HG03558 (cell line): ENCODE results near the gene CCND1.

Experiments used
- ATAC-seq: cut with Tn5 transposase; IDR thresholded peaks from one replicate; pipeline ENCODE4 v1.9.1; 2021; ENCODE audit warnings: moderate number of reproducible peaks; ENCODE audit not compliant: unreplicated experiment; ENCODE audit errors: extremely low read depth

The CCND1 gene

DNA sequence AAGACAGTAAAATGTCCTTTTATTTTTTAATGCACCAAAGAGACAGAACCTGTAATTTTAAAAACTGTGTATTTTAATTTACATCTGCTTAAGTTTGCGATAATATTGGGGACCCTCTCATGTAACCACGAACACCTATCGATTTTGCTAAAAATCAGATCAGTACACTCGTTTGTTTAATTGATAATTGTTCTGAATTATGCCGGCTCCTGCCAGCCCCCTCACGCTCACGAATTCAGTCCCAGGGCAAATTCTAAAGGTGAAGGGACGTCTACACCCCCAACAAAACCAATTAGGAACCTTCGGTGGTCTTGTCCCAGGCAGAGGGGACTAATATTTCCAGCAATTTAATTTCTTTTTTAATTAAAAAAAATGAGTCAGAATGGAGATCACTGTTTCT, 1.1 kb upstream of the CCND1 start:
- ATAC-seq = no peak

DNA sequence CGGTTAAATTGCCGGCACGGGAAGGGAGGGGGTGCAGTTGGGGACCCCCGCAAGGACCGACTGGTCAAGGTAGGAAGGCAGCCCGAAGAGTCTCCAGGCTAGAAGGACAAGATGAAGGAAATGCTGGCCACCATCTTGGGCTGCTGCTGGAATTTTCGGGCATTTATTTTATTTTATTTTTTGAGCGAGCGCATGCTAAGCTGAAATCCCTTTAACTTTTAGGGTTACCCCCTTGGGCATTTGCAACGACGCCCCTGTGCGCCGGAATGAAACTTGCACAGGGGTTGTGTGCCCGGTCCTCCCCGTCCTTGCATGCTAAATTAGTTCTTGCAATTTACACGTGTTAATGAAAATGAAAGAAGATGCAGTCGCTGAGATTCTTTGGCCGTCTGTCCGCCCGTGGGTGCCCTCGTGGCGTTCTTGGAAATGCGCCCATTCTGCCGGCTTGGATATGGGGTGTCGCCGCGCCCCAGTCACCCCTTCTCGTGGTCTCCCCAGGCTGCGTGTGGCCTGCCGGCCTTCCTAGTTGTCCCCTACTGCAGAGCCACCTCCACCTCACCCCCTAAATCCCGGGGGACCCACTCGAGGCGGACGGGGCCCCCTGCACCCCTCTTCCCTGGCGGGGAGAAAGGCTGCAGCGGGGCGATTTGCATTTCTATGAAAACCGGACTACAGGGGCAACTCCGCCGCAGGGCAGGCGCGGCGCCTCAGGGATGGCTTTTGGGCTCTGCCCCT, 529 bp upstream of the CCND1 start:
- no peak for ATAC-seq

DNA sequence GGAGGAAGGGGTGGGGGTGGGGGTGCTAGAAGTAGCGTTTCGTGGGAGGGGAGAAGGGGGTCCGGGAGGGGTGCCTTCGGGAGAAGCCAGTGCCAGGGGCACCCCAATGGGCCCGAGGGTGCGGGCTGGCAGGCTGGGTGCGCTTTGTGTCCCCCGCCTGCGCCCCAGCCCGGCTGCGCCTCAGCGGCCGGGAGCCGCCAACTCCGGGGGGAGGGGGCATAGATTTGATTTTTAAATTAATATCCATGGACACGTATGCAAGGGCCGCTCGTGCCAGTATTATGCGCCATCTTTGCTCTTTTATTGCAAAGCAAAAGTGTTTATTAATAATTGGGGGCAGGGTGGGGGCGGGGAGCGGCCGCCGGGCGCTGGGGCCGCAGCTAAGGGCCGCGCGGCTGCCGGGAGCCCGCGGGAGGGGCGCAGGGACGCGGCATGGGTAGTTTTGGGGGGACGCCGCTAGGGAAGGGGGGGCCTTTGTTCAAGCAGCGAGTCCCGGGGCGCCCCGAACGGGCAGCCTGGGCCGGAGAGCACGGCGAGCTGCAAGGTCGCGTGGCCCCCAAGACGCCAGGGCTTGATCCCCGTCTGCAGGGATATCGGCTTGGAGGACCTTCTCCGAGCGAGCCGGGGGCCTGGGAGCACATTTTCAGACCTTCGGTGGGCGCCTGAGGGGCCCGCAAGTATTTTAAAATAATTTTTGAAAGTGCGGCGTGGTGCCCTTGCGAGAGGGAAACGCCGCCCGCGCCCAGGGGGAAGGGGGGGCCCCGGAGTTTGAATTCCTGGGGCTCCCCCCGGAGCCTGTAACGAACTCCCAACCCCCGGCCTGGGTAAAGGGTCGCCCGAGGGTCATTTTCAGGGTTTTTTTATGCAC, 959 bp downstream of the CCND1 start:
- no peak for ATAC-seq

DNA sequence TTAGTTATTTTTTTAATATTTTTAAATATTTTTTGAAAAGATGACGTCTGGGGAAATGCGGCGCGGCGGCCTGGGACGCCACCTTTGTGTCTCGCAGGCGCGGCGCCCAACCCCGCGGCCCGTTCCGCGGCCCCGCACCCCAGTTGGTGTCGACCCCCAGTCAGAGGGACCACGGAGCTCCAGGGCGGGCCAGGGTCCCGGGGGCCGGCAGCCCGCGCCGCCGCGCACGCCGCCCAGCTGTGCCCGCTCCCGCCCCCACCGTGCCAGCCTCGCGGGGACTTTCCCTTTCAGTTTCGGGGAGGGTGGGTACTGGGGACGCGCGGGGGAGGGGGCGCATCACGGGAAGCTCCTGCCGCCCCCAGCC, 1.6 kb downstream of the CCND1 start:
- ATAC-seq = no peak

DNA sequence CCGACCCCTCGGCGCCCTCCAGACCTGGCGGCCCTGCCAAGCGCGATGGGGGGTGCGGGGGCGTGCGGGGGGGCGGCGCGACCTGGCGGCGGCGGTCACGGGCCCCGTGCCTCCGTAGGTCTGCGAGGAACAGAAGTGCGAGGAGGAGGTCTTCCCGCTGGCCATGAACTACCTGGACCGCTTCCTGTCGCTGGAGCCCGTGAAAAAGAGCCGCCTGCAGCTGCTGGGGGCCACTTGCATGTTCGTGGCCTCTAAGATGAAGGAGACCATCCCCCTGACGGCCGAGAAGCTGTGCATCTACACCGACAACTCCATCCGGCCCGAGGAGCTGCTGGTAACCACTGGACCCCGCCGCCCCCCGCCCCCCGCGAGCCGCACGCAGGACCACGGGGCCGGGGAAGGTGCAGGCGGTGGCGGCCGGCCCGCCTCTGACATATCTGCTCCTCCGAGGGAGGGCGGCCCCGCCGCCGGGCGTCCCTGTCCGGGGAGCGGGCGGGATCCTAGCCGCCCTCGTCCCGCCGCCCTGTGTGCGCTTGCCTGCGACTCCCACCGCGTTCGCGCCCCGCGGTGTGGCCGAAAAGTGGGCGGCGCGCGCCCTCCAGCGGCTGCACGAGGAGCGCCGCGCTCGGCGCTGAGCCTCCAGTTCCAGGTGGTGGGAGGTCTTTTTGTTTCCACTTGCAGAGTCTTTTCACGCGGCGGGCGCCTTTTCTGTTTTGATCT, 2.1 kb downstream of the CCND1 start:
- no peak for ATAC-seq

DNA sequence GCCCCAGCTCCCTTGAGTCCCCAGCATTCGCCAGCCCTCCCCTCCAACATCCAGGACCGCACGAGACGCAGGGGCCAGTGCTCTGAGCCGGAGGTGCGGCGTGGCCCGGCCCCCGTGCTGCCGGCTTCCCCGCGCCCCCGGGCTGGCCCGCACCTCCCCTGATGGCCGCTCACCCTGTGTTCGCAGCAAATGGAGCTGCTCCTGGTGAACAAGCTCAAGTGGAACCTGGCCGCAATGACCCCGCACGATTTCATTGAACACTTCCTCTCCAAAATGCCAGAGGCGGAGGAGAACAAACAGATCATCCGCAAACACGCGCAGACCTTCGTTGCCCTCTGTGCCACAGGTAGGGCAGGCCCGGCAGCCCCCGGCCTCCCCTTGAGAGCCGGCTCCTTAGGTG, 2.7 kb downstream of the CCND1 start:
- ATAC-seq = no peak

DNA sequence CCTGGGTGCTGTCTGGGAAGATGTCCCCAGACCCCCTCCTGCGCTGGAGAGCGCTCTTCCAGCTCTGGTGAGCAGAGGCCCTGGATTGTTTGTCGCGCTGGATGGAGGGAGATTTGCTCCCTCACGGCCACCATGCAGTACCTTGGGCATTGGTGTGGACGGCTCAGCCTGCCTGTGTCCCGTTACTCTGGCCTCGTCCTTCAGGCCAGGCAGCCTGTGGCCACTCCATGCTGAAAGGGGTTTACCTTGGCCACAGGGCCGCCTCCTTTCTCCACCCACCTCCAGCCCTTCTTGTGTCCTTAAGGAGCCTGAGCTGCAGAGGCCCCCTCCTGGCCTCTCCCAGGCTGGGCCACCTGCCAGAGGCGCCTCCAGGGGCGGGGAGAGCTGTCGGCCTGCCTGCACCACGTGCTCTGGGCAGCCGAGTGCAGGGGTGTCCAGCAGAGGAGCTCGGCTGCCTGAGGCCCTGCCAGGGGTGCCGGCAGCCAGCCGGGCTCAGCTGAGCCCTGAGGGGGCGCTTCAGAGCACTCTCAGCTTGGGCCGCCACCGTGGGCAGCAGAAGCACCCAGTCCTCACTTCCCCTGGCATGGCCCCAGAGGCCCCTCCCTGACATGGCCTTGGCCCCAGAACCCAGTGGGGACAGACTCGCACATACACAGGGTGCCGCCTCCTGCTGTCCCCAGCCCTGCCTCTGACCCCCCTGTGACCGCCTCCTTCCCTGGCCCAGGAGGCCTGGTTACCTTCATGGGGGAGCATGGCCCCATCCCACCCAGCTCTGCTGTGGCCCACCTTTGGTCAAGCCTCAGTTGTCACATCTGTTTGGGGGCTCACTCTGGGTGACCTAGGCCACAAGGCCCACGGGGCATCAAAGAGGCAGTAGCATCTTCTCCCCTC, 3.4 kb downstream of the CCND1 start:
- ATAC-seq = no peak

DNA sequence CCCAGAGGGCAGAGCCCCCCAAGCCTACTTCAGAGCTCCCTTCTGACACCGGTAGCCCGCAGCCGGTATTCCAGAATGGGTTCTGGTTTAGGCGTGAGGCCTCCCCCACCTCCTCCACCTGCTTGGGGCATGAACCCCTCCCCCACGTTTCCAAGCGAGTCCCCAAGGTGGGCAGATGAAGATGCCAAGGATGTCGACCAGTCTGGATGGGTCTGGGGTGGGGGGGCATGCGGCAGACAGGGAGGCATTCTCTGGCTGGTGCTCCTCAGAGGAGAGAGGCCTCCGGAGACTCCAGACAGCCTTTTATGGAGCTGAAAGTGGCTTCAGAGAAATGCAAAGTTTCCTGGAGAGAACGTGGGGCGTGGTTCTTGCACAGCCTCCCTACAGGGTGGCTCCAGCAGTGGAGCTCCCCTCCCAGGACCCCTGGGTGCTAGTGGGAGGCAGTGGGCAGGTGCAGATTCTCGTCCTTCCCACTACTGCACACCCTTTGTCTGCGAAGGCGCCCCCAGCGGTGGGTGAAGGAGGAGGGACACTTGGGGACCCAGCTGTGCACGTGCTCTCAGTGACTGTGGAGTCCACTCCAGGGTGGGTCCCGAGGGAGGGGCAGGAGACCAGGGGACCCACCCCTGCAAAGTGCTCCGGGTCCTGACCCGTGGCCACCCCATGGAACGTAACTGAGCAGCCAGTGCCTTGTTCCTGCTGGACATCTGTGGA, 4.2 kb downstream of the CCND1 start:
- no peak for ATAC-seq

DNA sequence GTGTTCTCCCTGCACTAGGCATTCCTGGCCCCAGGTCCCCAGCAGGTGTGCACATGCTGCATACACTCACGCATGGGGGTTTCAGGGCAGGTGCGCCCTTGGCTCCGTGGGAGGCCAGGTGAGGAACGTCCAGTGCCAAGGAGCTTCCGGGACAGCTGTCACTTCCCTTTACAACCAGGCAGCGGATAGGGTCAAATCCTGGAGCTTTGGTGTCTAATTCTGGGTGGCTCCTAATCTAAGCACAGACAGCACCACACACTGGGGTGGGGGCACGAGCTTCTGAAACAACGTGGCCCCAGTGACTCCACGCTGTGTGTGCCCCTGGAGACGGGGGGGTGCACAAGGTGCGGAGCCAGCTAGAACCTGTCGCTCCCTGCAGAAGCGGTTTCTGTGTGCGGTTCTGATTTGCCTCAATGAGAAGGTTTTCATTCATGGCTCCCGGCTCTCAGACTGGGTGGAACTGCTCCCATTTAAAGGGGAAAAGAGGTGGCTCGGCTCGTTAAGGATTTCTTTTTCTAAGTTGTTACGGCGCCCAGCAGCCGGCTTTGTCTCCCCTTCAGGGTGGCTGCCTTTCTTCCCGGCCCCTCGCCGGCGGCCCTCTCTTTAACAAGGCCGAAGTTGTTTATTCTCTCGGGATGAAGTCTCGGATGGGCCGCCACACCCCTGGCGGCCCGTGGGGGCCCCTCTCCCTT, 5.0 kb downstream of the CCND1 start:
- no peak for ATAC-seq

DNA sequence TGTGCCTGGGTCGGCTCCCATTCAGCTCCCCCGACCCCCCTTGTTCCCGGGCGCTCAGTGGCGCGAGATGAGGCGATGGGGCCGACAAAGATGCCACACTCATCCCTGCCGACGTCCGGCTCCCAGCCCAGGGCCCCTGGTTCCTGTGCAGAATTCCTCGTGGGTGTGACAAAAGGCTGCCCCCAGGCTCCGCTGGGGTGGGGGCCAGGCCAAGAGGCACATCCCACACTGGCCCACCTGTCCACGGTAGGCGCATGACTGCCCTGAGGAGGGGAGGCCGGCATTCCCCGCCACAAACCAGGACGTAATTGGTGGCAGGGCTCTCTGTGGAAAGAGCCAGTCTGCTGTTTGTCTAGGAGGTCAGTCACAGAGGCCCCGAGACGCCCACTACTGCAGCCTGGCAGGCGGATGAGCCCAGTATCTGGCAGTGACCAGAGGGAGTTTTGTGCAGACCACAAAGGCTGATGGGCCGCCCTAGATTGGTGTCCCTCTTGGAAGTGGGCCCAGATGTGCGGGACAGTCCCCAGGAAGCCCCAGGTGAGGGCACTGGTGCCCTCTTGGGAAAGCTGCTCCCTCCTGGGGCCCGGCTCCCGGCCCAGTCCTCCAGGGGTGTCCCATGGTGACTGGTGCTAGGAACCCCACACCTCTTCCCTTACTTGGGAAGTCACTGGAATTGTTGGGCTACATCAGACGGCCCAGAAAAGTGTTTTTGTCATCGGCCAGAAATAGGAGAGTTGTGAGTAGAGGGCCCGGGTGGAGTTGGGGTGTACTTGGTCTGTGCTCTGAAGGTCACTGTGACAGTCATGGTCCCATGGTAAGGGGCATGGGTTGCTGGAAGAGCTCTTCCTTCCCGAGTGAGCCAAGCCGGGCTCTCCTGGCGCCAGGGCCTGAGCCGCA, 5.8 kb downstream of the CCND1 start:
- no peak for ATAC-seq

DNA sequence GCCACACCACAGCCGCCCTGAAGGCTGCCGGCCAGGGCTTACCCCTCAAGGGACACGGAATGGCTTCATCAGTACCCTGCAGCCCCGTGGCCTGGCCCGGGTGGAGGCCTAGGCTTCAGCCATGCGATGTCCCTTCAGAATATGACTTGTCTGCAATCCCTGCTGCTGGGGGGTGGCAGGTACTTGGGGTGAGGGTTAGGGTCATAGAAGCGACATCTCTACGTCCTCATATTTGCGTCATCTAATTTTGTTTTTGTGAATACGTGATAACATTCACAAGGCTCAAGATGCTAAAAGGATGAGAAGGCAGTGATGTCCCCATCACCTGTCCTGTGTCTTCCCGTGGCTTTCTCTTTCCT, 6.4 kb downstream of the CCND1 start:
- no peak for ATAC-seq

DNA sequence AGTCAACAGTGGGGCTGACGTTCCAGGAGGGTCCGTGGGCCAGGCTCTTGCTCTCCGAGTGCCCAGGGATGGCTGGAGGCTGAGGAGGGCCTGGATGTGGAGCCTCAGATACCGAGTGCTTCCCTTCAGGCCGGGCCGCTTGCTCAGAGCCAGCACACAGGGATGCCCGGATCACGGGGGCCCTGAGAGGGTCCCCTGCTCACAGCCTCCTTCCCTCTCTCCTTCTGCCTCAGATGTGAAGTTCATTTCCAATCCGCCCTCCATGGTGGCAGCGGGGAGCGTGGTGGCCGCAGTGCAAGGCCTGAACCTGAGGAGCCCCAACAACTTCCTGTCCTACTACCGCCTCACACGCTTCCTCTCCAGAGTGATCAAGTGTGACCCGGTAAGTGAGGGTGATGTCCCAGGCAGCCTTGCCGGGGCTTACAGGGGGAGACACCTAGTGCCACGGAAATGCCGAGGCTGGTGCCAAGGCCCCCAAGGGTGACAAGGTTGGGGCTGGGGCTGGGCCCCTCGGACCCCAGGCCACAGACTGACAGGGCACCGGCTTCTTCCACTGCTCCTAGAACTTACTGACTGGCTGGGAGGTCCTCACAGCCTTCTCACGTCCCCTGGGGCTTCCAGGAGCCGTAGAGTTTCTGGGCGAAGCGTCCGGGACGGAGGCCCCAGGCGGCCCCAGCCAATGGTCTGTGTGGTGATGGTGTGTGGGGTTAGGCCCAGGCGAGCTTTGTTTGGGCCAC, 7.0 kb downstream of the CCND1 start:
- ATAC-seq = no peak

DNA sequence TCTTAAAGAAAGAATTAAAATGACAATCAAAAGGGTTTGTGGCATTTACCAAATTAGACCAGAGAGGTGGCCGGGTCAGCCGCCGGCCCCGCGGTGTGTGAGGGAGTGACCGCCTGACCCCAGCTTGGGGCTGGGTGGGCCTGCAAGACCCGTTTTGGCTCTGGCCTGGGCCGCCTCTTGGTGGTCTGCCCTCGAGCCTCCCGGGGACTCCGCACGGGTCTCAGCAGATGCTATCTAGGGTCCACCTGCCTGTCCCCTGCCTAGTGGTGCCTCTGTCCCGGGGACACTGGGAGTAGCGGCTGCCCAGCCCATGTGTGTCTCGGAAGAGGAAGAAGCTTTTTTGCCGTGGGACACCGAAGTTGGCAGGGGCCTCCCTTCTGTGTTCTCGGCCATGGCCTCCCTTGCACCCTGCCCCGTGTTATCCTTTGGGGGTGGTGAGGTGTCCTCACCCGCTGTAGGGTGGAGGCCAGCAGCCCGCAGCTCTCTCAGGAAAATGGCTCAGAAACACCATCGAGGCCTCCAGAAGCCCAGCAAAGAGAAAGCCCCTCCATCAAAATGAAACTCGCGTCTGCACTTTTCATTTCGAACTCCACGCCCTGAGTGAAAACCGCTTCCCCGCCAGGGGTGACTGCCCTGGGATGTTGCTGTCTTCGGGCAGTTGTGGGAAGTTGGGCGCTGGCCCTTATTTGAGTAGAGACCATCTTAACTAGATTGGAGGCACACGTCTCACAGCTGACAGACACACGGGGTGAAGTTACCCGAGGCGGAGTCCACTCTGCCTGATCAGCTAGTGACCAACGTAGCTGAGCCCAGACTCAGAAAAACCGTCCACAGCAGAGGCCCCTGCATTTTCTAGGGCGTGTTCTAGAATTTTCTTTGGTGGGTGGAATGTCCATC, 8.0 kb downstream of the CCND1 start:
- ATAC-seq = no peak

DNA sequence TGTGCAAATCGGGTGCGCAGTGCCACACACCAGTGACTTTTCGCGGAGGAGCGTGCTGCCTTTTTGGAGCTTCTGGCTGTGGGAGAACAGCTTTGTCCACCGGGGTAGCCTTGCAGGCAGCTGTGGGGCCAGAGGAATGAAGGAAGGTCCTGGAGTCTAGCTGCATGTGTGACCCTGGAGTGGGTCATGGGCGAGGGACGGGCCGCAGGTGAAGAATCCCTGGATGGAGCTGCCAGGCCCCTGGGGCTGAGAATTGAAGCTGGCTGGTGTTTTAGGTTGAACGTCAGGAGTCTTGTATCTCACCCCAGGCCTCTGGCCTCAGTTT, 8.6 kb downstream of the CCND1 start:
- no peak for ATAC-seq

DNA sequence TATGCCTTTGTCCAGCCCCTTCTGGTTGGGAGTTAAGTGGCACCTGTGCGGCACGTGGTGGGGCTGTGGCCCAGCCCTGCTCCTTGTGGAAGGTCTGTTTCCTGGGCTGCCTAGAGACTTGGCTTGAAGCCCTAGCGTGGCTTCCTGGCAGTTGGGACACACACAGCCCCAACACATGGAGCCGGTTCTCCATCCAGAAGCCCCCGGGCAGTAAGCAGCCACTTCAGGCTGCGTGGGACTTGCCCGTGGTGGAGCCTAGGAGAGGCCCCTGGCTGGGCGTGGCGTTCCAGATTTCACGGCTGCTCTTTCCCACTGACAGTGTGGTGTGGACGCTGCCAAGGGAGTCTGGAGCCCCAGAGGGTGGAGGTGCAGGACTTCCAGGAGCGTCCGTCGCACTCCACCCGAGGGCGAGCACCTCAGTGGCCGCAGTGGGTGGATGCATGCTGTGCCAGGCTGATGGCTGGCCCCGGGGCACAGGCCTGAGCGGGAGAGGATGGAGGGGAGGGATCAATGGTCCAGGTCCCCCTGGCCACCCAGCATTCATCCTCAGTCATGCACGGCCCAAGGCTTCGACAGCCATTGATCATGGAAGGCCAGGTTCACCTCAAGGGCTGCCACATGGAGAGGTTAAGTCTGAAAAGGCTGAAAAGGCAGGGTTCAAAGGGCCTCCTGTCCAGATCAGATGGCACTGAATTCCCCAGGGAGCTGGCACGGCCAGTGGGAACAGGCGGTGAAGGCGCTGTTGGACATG, 9.3 kb downstream of the CCND1 start:
- no peak for ATAC-seq

DNA sequence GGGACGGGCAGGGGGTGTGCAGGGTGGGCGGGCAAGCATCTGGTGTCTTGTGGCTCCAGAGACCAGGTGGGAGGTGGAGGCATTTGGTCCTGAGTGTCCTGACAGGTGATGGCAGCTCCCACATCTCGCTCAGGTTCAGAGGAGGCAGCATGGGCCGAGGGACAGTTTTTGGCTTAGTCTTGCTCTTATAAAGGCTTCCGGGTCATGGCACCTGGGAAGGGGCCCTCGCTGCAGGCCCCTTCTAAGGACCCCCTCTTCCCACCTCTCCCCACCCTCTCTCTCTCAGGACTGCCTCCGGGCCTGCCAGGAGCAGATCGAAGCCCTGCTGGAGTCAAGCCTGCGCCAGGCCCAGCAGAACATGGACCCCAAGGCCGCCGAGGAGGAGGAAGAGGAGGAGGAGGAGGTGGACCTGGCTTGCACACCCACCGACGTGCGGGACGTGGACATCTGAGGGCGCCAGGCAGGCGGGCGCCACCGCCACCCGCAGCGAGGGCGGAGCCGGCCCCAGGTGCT, 9.9 kb downstream of the CCND1 start:
- no peak for ATAC-seq
